ENCODE measurements around the gene MBOAT2.
"Not testable (repeated sequence)": the region's sequence is repeated elsewhere in the genome, so short reads cannot be mapped to it uniquely, and the experiment has no call there.

The MBOAT2 gene

DNA sequence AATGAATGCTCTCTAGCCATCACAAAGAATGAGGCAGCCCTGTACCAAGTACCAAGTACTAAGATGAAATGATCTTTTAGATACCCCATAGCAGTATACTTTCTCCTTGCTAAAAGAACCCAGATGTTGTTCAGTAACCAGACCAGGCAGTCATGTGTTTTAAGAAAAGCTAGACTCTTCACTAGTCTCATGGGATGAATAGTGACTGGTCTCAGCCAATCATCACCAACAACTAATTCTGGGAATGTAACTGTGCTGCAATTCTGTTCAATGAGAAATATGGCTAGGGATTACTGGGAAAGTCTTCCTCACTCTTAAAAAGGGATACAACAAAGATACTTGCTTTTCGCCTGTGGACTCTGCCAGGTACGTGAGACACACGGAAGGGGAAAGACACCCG lies 29.5 kb downstream of the MBOAT2 start:
- no peak for DNase-seq (ENCODE audit: low spot score)
- TF ChIP-seq, protein P1, sequence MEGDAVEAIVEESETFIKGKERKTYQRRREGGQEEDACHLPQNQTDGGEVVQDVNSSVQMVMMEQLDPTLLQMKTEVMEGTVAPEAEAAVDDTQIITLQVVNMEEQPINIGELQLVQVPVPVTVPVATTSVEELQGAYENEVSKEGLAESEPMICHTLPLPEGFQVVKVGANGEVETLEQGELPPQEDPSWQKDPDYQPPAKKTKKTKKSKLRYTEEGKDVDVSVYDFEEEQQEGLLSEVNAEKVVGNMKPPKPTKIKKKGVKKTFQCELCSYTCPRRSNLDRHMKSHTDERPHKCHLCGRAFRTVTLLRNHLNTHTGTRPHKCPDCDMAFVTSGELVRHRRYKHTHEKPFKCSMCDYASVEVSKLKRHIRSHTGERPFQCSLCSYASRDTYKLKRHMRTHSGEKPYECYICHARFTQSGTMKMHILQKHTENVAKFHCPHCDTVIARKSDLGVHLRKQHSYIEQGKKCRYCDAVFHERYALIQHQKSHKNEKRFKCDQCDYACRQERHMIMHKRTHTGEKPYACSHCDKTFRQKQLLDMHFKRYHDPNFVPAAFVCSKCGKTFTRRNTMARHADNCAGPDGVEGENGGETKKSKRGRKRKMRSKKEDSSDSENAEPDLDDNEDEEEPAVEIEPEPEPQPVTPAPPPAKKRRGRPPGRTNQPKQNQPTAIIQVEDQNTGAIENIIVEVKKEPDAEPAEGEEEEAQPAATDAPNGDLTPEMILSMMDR (IDR thresholded peaks at IDR 0.05; ENCODE audit: extremely low read depth, insufficient read depth, missing control alignments) = no peak
- in situ Hi-C loops (cut with MboI; ENCODE audit: low pct_unique_long_range_greater_than_20kb, low sequenced_read_pairs, unreplicated experiment) = no loop called here

DNA sequence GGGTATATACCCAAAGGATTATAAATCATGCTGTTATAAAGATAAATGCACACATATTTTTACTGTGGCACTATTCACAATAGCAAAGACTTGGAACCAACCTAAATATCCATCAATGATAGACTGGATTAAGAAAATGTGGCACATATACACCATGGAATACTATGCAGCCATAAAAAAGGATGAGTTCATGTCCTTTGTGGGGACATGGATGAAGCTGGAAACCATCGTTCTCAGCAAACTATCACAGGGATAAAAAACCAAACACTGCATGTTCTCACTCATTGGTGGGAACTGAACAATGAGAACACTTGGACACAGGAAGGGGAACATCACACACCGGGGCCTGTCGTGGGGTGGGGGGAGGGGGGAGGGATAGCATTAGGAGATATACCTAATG lies 30.5 kb downstream of the MBOAT2 start:
- DNase-seq (ENCODE audit: low spot score); in situ Hi-C loops (cut with MboI; ENCODE audit: low pct_unique_long_range_greater_than_20kb, low sequenced_read_pairs, unreplicated experiment): not testable (repeated sequence)

DNA sequence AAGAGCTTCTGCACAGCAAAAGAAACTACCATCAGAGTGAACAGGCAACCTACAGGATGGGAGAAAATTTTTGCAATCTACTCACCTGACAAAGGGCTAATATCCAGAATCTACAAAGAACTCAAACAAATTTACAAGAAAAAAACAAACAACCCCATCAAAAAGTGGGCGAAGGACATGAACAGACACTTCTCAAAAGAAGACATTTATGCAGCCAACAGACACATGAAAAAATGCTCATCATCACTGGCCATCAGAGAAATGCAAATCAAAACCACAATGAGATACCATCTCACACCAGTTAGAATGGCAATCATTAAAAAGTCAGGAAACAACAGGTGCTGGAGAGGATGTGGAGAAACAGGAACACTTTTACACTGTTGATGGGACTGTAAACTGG lies 30.9 kb downstream of the MBOAT2 start:
- DNase-seq (ENCODE audit: low spot score); in situ Hi-C loops (cut with MboI; ENCODE audit: low pct_unique_long_range_greater_than_20kb, low sequenced_read_pairs, unreplicated experiment): not testable (repeated sequence)

DNA sequence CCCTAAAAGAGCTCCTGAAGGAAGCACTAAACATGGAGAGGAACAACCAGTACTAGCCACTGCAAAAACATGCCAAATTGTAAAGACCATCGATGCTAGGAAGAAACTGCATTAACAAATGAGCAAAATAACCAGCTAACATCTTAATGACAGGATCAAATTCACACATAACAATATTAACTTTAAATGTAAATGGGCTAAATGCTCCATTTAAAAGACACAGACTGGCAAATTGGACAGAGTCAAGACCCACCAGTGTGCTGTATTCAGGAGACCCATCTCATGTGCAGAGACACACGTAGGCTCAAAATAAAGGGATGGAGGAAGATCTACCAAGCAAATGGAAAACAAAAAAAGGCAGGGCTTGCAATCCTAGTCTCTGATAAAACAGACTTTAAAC lies 34.1 kb downstream of the MBOAT2 start:
- DNase-seq (ENCODE audit: low spot score); in situ Hi-C loops (cut with MboI; ENCODE audit: low pct_unique_long_range_greater_than_20kb, low sequenced_read_pairs, unreplicated experiment): not testable (repeated sequence)

DNA sequence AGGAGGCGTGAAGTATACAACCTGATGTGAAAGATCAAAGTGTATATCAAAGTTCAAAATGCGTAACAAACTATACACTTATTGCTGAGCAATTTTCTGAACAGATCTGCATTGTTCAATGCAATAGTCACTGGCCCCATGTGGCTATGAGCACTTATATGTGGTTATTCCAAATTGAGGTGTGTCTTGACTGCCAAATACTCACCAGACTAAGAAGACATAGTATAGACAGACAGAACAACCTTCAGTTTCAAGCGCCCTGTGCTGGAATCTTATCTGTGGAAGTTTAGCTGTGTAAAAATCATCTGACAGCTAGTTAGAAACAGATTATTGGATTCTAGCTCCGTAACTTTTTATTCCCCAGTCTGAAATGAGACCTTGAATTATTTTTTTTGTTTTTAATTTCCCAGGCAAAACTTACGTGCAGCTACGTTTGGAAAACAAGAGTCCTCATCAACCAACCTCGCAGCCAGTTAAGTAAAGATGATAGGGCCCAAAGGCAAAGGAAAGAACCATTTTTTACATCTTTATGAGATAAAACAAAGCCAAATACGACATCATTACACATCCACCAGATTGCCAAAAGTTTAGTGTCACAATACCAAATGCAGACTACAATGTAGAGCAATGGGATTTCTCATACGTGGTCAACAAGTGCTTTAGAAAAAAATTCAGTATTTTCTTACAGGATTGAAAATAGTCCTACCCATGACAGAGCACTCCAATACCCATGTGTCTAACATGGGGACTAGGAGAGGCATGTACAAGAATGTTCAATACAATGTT lies 37.2 kb downstream of the MBOAT2 start:
- no peak for DNase-seq (ENCODE audit: low spot score)
- TF ChIP-seq, protein P1 (IDR thresholded peaks at IDR 0.05; ENCODE audit: extremely low read depth, insufficient read depth, missing control alignments) = no peak
- in situ Hi-C loops (cut with MboI; ENCODE audit: low pct_unique_long_range_greater_than_20kb, low sequenced_read_pairs, unreplicated experiment) = no loop called here

DNA sequence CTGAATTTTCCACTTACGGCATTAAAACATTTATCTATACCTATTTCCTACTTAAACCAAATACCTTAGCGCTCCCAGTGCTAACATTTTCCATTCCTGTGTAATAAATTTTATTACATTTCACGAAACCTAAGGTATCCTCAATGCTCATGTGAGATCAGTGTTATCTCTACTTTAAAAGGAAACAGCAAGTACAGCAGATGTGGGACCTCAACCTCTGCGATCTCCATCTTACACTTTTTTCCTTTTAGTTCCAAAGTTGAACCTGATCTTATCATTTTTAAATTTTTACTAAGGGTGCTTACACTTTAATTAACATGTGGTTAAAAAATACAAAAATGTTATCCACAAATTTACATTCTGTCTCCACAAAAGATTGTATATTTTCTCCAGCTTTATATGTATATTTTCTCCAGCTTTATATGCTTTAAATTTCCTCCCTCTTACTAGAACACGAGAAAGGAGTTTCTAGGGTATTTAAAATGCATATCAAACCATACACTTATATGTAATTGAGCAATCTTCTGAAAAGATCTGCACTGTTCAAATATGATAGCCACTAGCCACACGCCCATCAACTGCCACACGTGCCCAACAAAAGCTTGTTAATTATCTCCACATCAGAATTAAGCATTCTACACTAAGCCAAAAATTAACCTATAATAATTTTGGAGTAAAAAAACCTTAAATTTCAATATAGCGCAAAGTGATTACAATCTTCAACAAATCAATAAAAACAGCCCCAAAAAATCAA lies 38.1 kb downstream of the MBOAT2 start:
- TF ChIP-seq, protein P1 (IDR thresholded peaks at IDR 0.05; ENCODE audit: extremely low read depth, insufficient read depth, missing control alignments) = no peak
- in situ Hi-C loops (cut with MboI; ENCODE audit: low pct_unique_long_range_greater_than_20kb, low sequenced_read_pairs, unreplicated experiment) = no loop called here
- DNase-seq (ENCODE audit: low spot score) = no peak

DNA sequence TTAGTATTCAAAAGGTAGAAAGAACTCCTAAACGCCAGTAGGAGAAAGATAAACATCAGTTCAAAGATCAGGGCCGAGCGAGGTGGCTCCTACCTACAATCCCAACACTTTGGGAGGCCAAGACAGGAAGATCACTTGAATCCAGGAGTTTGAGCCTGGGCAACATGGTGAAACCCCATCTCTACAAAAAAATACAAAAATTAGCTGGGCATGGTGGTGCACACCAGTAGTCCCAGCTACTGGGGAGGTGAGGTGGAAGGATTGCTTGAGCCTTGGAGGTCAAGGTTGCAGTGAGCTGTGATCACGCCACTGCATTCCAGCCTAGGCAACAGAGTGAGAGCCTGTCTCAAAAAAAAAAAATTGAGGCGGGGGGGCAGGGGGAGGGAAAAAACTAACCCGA lies 40.6 kb downstream of the MBOAT2 start:
- in situ Hi-C loops (cut with MboI; ENCODE audit: low pct_unique_long_range_greater_than_20kb, low sequenced_read_pairs, unreplicated experiment) = no loop called here
- no peak for DNase-seq (ENCODE audit: low spot score)
- TF ChIP-seq, protein P1 (IDR thresholded peaks at IDR 0.05; ENCODE audit: extremely low read depth, insufficient read depth, missing control alignments) = no peak

DNA sequence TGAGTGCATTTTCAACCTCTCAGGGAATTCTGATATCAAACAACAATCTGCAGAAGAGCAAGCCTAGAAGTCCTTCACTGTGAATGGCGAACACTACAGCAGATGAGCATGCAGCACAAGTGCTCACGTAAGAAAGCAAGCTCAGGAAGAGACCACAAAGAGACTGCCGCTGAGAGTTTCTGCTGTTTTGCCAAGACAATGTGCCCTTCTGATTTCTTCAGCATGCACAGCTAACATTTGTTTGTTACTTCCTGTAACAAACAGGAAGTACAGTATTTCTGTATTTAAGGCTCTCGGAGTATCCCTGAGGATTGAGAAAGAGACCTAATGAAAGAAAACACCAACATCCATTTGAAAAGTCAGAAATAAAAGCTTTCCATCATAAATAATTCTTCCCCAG lies 45.9 kb downstream of the MBOAT2 start:
- DNase-seq (ENCODE audit: low spot score) = no peak
- TF ChIP-seq, protein P1 (IDR thresholded peaks at IDR 0.05; ENCODE audit: extremely low read depth, insufficient read depth, missing control alignments) = no peak
- in situ Hi-C loops (cut with MboI; ENCODE audit: low pct_unique_long_range_greater_than_20kb, low sequenced_read_pairs, unreplicated experiment) = no loop called here
